GM12878 (cell line): Measurements from ENCODE around the gene FGF2.

Experiments used
- BMI1 ChIP-seq: fragments of 450-650 bp; IDR thresholded peaks from 2 replicates; pipeline ENCODE4 v1.6.1; 2016; ENCODE audit warnings: mild to moderate bottlenecking, moderate library complexity, borderline replicate concordance
- CTCF ChIP-seq, 3 experiments: IDR thresholded peaks in 2 of 3; conservative IDR thresholded peaks in 1 of 3; 2 replicates each; pipeline ENCODE4 v1.5.1; 2011; ENCODE audit warnings: low read depth in 3 of 3, low read length in 3 of 3, mild to moderate bottlenecking in 3 of 3, control low read depth in 2 of 3, moderate library complexity in 2 of 3, inconsistent platforms in 1 of 3, mixed read lengths in 1 of 3; ENCODE audit not compliant: control insufficient read depth in 2 of 3, insufficient read depth in 1 of 3; ENCODE audit errors: extremely low read depth in 1 of 3
- NR2C1 ChIP-seq: fragments of 450-650 bp; IDR thresholded peaks from 2 replicates; pipeline ENCODE4 v1.6.1; 2017; ENCODE audit warnings: antibody characterized with exemption, mild to moderate bottlenecking, moderate library complexity
- NR2C2 ChIP-seq: IDR thresholded peaks from 2 replicates; pipeline ENCODE4 v1.6.1; 2011; ENCODE audit warnings: borderline replicate concordance, low read depth; ENCODE audit not compliant: control insufficient read depth, insufficient read length
- POLR2A ChIP-seq: IDR thresholded peaks from 2 replicates; pipeline ENCODE4 v1.6.1; 2011; ENCODE audit warnings: low read depth, mild to moderate bottlenecking, low read length
- POLR2AphosphoS5 ChIP-seq: IDR thresholded peaks from 2 replicates; pipeline ENCODE4 v1.6.1; 2011; ENCODE audit warnings: mild to moderate bottlenecking, low read length, inconsistent platforms
- TCF3 ChIP-seq: IDR thresholded peaks from 2 replicates; pipeline ENCODE4 v1.6.1; 2012; ENCODE audit warnings: low read depth, mild to moderate bottlenecking, low read length, borderline replicate concordance; ENCODE audit not compliant: insufficient read depth
- USF1 ChIP-seq: IDR thresholded peaks from 2 replicates; pipeline ENCODE4 v1.6.1; 2011; ENCODE audit warnings: borderline replicate concordance, low read depth, mild to moderate bottlenecking, moderate library complexity, mixed read lengths, low read length; ENCODE audit not compliant: insufficient read depth; ENCODE audit errors: extremely low read length
- USF2 ChIP-seq: IDR thresholded peaks from 2 replicates; pipeline ENCODE4 v1.6.1; 2011; ENCODE audit warnings: low read depth, low read length, improper control_type of control experiment, borderline replicate concordance
- ZSCAN29 ChIP-seq: fragments of 450-650 bp; IDR thresholded peaks from 2 replicates; pipeline ENCODE4 v1.6.1; 2017; ENCODE audit warnings: mild to moderate bottlenecking, moderate library complexity

GRCh38 chr4:122842984-122843531, 16.4 kb downstream of the FGF2 start:
- TF ChIP-seq NR2C1 (no peak), USF1 (no peak), BMI1 (no peak), POLR2A (no peak), CTCF (IDR thresholded peaks at IDR 0.05 in 2 of 3, conservative IDR thresholded peaks at IDR 0.05 in 1 of 3; ENCODE audit: control insufficient read depth in 2 of 3, extremely low read depth in 1 of 3, insufficient read depth in 1 of 3, low read depth in 3 of 3, low read length in 3 of 3) (no peak), TCF3 (no peak), NR2C2 (no peak), USF2 (no peak), ZSCAN29 (no peak), POLR2AphosphoS5 (no peak)
